ENCODE measurements around the gene ANKRD30A.

The ANKRD30A gene

DNA sequence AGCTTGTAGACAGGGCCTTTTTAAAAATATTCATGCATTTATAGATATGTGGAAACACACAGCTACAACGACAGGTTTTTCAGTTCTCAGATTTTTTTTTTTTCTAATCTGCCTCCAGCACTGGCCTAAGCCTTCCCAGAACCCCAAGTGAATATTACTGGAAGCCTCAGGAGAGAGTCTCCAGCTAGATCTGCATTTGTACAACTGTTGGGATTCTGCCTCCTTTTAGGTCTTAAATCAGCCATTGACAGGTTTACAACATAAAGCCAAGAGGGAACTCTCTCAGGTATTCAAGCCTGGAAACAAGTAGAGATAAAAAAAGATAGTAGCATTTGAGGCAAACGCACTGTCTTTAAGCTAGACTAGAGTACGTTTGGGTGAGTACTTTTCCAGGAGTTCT, 275.8 kb downstream of the ANKRD30A start:
- no peak overlapping the region for H3K4me3 Mint-ChIP-seq

DNA sequence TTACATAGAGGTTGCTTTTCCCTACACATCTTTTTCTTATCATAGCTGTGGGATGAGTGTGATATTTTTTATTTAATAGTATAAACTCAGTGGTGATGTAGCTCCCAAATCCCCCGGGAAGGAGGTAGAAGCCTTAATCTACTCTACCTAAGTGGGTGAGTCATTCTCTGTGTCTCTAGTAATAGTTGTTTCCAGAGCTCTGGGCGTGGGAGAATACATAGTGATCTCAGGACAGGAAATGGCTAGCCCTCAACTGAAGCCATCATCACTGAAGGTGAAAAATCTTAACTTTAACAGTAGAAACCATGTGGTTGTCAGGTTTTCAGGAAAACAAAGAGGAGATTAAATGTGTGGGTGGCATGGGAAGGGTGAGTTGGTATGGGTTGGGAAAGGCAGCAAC, 278.4 kb downstream of the ANKRD30A start:
- Mint-ChIP-seq H3K36me3 (ENCODE audit: low read depth) (no peaks in the 10 kb centered on the region), H3K9me3 (peaks cover 39% of the 10 kb centered on the region), H3K4me1 (no peaks in the 10 kb centered on the region), H3K4me3 (no peak overlapping the region), H3K27ac (no peak overlapping the region), H3K27me3 (ENCODE audit: low read depth) (no peaks in the 10 kb centered on the region)
- TF ChIP-seq, protein P1, sequence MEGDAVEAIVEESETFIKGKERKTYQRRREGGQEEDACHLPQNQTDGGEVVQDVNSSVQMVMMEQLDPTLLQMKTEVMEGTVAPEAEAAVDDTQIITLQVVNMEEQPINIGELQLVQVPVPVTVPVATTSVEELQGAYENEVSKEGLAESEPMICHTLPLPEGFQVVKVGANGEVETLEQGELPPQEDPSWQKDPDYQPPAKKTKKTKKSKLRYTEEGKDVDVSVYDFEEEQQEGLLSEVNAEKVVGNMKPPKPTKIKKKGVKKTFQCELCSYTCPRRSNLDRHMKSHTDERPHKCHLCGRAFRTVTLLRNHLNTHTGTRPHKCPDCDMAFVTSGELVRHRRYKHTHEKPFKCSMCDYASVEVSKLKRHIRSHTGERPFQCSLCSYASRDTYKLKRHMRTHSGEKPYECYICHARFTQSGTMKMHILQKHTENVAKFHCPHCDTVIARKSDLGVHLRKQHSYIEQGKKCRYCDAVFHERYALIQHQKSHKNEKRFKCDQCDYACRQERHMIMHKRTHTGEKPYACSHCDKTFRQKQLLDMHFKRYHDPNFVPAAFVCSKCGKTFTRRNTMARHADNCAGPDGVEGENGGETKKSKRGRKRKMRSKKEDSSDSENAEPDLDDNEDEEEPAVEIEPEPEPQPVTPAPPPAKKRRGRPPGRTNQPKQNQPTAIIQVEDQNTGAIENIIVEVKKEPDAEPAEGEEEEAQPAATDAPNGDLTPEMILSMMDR (IDR thresholded peaks at IDR 0.05; ENCODE audit: unreplicated experiment in 3 of 3) = no peak

More for the DNA sequence above, 275.8 kb downstream of the ANKRD30A start:
- H3K27ac Mint-ChIP-seq = no peak overlapping the region
- no peaks in the 10 kb centered on the region for H3K36me3 Mint-ChIP-seq (ENCODE audit: low read depth)
- H3K4me1 Mint-ChIP-seq = no peaks in the 10 kb centered on the region
- peaks cover 38% of the 10 kb centered on the region for H3K9me3 Mint-ChIP-seq
- H3K27me3 Mint-ChIP-seq (ENCODE audit: low read depth) = no peaks in the 10 kb centered on the region
- TF ChIP-seq, protein P1 (IDR thresholded peaks at IDR 0.05; ENCODE audit: unreplicated experiment in 3 of 3) = no peak

Measured in nephron (organoid).